HFFc6 (cell line): ENCODE results near the gene CNGA2. TPM values are rescaled to one million over a fixed set of nuclear protein-coding genes. Genes with fewer than 3 reads are reported as not detected.

ENCODE experiments used
- DNase-seq: peaks from one replicate; pipeline ENCODE4 v3.0.0-alpha.2; 2018
- H3K27ac Mint-ChIP-seq: 2 replicates; pipeline ENCODE4 v1.8.0; 2020; ENCODE audit warnings: mild to moderate bottlenecking, mixed read lengths
- H3K27me3 Mint-ChIP-seq: 2 replicates; pipeline ENCODE4 v1.8.0; 2021; ENCODE audit warnings: mild to moderate bottlenecking, moderate library complexity, mixed read lengths; ENCODE audit not compliant: insufficient read depth
- H3K36me3 Mint-ChIP-seq: 2 replicates; pipeline ENCODE4 v1.8.0; 2021; ENCODE audit warnings: low read depth, mixed read lengths
- H3K4me1 Mint-ChIP-seq: 2 replicates; pipeline ENCODE4 v1.8.0; 2020; ENCODE audit warnings: low read depth, mixed read lengths
- H3K4me3 Mint-ChIP-seq: 2 replicates; pipeline ENCODE4 v1.8.0; 2020; ENCODE audit warnings: mild to moderate bottlenecking, moderate library complexity, mixed read lengths
- H3K9me3 Mint-ChIP-seq: 2 replicates; pipeline ENCODE4 v1.8.0; 2020; ENCODE audit warnings: mild to moderate bottlenecking, mixed read lengths
- total RNA-seq, 6 experiments: library from RNA; stranded (reverse); fragmentation: NEBNext Ultra II Directional; extraction: Animal tissue kit (Norgen Biotek cat#: 25700); gene quantifications; 2 replicates in 1 of 6; 3 replicates in 5 of 6; pipeline ENCODE4 v1.2.3, GENCODE V29; 2021
- TF ChIP-seq, protein P1 (sequence below): fragments of 200-600 bp; sonication (generic); IDR thresholded peaks from 2 replicates; pipeline ENCODE4 v1.5.0; 2021; ENCODE audit warnings: antibody characterized with exemption, mild to moderate bottlenecking

The CNGA2 gene
- total RNA-seq, 6 experiments from 2014 or later = not detected

DNA sequence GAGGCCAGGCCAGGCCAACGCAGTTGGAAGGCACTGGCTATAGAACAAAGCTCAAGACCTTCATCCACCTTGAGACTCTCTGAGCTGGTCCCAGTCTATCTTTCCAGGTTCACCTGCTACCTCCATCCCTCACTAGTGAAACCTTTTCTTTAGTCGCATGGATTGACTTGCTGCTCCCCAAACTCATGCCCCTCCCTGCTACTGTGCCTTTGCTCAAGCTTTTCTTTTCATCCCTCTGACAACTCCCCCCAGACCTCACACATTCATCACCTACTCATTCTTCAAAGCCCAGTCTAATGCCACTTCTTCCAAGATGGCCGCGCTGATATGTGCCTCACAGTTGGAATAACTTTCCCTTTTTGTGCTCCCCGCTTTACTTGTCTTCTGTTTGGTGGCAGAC, 58.0 kb downstream of the CNGA2 start:
- Mint-ChIP-seq H3K9me3 (peaks cover 5% of the 10 kb centered on the region; the same call in 1 of the 2 replicates), H3K27ac (no peak overlapping the region), H3K4me3 (no peak overlapping the region), H3K4me1 (peaks cover 10% of the 10 kb centered on the region; the same call in 1 of the 2 replicates), H3K27me3 (peaks cover 9% of the 10 kb centered on the region), H3K36me3 (no peaks in the 10 kb centered on the region)
- no peak for DNase-seq
- TF ChIP-seq, protein P1, sequence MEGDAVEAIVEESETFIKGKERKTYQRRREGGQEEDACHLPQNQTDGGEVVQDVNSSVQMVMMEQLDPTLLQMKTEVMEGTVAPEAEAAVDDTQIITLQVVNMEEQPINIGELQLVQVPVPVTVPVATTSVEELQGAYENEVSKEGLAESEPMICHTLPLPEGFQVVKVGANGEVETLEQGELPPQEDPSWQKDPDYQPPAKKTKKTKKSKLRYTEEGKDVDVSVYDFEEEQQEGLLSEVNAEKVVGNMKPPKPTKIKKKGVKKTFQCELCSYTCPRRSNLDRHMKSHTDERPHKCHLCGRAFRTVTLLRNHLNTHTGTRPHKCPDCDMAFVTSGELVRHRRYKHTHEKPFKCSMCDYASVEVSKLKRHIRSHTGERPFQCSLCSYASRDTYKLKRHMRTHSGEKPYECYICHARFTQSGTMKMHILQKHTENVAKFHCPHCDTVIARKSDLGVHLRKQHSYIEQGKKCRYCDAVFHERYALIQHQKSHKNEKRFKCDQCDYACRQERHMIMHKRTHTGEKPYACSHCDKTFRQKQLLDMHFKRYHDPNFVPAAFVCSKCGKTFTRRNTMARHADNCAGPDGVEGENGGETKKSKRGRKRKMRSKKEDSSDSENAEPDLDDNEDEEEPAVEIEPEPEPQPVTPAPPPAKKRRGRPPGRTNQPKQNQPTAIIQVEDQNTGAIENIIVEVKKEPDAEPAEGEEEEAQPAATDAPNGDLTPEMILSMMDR = no peak

DNA sequence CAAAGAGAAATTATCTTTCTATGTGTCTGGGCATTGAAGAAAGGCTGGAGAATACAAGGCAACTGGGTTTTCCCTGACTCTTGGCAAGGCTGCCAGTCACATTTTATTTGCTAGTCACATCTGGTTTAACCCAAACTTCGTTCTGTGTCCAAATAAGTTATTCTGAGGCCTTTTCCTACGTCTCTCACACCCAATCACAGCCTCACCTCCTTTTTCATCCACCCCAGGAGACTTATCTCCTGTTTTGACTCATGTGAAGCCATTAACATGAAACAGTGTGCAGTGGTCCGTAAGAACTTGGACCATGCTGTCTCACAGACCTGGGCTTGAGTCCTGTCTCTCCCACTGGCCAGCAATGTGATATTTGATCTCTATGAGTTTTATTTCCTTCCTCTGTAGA, 59.3 kb downstream of the CNGA2 start:
- Mint-ChIP-seq H3K27ac (no peak overlapping the region), H3K9me3 (peaks cover 5% of the 10 kb centered on the region; the same call in 1 of the 2 replicates), H3K27me3 (peaks cover 9% of the 10 kb centered on the region), H3K4me1 (peaks cover 8% of the 10 kb centered on the region; the same call in 1 of the 2 replicates), H3K4me3 (no peak overlapping the region), H3K36me3 (no peaks in the 10 kb centered on the region)
- DNase-seq = no peak
- TF ChIP-seq, protein P1 = no peak

Other genes starting within 250 kb of the CNGA2 start
- gene PASD1, start 171.1 kb upstream of the CNGA2 start, total RNA-seq = not detected
- not detected for gene PRRG3, start 39.3 kb upstream of the CNGA2 start, total RNA-seq
- not detected for gene FATE1, start 18.7 kb upstream of the CNGA2 start, total RNA-seq
- not detected for gene MAGEA4, start 178.1 kb downstream of the CNGA2 start, total RNA-seq
- 1 to 10 TPM in 2 of 6 experiments, under 1 TPM in 4; 0.24 to 1.7 (median 0.71) TPM for gene GABRE, start 239.9 kb downstream of the CNGA2 start, total RNA-seq